ENCODE measurements around the gene CSMD2. TPM values are rescaled to one million over a fixed set of nuclear protein-coding genes. Genes with fewer than 3 reads are reported as not detected.

CSMD2 gene
- total and polyA plus RNA-seq, 2 of the 4 experiments (the other 2 are of a cell fraction), result under 0.01 to 0.36 TPM

DNA sequence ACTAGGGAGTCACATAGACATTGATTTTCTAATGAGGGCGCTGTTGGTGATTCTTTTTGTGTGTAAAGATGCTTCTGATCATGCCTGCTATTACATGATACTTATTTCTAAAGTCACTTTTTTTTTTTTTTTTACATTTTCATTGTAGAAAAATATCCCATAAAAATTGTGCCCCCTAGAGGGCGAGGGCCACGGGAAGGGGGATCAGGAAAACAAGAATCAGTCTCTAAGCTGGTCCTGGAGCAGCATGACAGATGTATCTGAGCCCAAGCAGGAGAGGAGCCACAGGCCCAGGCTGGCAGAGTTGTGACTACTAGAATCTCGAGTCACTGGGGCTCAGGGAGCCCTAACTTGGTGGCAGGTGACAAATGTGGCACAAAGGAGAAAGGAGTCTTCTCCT is 664.5 kb downstream of the CSMD2 start:
- no peak overlapping the region for H2AK9ac ChIP-seq (replicated peaks; ENCODE audit: low read depth, low read length, poor library complexity)
- no peak overlapping the region for H3K4me3 ChIP-seq (ENCODE audit: insufficient read depth, low read depth, low read length)
- H3K27ac ChIP-seq (ENCODE audit: insufficient read depth, low read length), result no peak overlapping the region
- H3K27me3 ChIP-seq (ENCODE audit: control insufficient read depth, insufficient read depth, low read length), result no peaks in the 10 kb centered on the region
- no TSS peak for BruUV-seq (replicated peaks)
- no peaks in the 10 kb centered on the region for H3K79me1 ChIP-seq (ENCODE audit: low read depth in 1 of 2, low read length in 2 of 2)
- H3K56ac ChIP-seq (ENCODE audit: extremely low read depth, insufficient read depth, low read length), result no peak overlapping the region
- no peak for ATAC-seq (ENCODE audit: low read depth)
- H3K4me1 ChIP-seq (ENCODE audit: control insufficient read depth, insufficient read depth, low read length), result peaks cover 2% of the 10 kb centered on the region; the same call in 1 of the 2 replicates
- H3K9me1 ChIP-seq (ENCODE audit: insufficient read depth, low read length), result no peaks in the 10 kb centered on the region
- H4K91ac ChIP-seq (ENCODE audit: insufficient read depth, low read depth, low read length), result no peak overlapping the region
- H4K8ac ChIP-seq (ENCODE audit: low read depth in 2 of 2, low read length in 2 of 2), result no peak overlapping the region
- 20% methylated on average over 1 of the region's 4 CpGs; no CpG with 5 or more reads in 1 of the 2 experiments for WGBS, 2 experiments (ENCODE audit: extremely low coverage in 2 of 2, insufficient read length in 1 of 2)
- ChIA-PET CTCF (interaction anchor here (1.2 to 1.3 kb wide), 2 partner anchors 9 to 10 kb away, joined by 3 read pairs; no protein-coding TSS in a partner anchor), POLR2A (ENCODE audit: unreplicated experiment) (no interaction called here)
- H3K9ac ChIP-seq (ENCODE audit: low read depth, low read length), result no peak overlapping the region
- H3K18ac ChIP-seq (ENCODE audit: low read depth, low read length), result no peak overlapping the region
- no peak overlapping the region for H2BK5ac ChIP-seq (ENCODE audit: low read depth, low read length, poor library complexity, severe bottlenecking)
- intact Hi-C loops (cut with micrococcal nuclease), result no loop called here
- DNase-seq, result no peak
- H4K20me1 ChIP-seq (ENCODE audit: insufficient read depth, low read length), result no peaks in the 10 kb centered on the region
- H3K36me3 ChIP-seq (ENCODE audit: control insufficient read depth, insufficient read depth, low read length), result peaks cover 3% of the 10 kb centered on the region
- H3K4ac ChIP-seq (ENCODE audit: low read depth, low read length), result no peak overlapping the region
- TF ChIP-seq POLR2A (IDR thresholded peaks at IDR 0.05; ENCODE audit: low read depth, low read length), result no peak
- TF ChIP-seq, protein P1, sequence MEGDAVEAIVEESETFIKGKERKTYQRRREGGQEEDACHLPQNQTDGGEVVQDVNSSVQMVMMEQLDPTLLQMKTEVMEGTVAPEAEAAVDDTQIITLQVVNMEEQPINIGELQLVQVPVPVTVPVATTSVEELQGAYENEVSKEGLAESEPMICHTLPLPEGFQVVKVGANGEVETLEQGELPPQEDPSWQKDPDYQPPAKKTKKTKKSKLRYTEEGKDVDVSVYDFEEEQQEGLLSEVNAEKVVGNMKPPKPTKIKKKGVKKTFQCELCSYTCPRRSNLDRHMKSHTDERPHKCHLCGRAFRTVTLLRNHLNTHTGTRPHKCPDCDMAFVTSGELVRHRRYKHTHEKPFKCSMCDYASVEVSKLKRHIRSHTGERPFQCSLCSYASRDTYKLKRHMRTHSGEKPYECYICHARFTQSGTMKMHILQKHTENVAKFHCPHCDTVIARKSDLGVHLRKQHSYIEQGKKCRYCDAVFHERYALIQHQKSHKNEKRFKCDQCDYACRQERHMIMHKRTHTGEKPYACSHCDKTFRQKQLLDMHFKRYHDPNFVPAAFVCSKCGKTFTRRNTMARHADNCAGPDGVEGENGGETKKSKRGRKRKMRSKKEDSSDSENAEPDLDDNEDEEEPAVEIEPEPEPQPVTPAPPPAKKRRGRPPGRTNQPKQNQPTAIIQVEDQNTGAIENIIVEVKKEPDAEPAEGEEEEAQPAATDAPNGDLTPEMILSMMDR (conservative IDR thresholded peaks at IDR 0.05; ENCODE audit: low read depth, low read length), result peak; percentile 26; the same call in 1 of the 2 replicates
- dilution Hi-C loops (cut with HindIII; ENCODE audit: low sequenced_read_pairs, unreplicated experiment), result no loop called here
- no peak overlapping the region for H3K4me2 ChIP-seq (ENCODE audit: low read depth, low read length)
- in situ Hi-C loops (cut with MboI; ENCODE audit: low sequenced_read_pairs), result no loop called here
- no peak overlapping the region for H2AK5ac ChIP-seq (ENCODE audit: low read depth, low read length)
- no peak overlapping the region for H2BK120ac ChIP-seq (ENCODE audit: low read depth, low read length)
- H3K14ac ChIP-seq (replicated peaks; ENCODE audit: low read depth, low read length), result no peak overlapping the region
- H4K5ac ChIP-seq (ENCODE audit: low read depth, low read length), result no peak overlapping the region
- peaks cover 15% of the 10 kb centered on the region for H3K9me3 ChIP-seq (ENCODE audit: control insufficient read depth, insufficient read depth, low read length)
- H2AFZ ChIP-seq (replicated peaks; ENCODE audit: low read length, poor library complexity), result no peak overlapping the region
- no peak overlapping the region for H3K23ac ChIP-seq (ENCODE audit: low read depth, low read length)
- H2BK15ac ChIP-seq (ENCODE audit: low read depth, low read length), result no peak overlapping the region
- H2BK20ac ChIP-seq (ENCODE audit: low read depth, low read length), result no peak overlapping the region
